Measurements from ENCODE around the gene FLT3LG. TPM values are rescaled to one million over a fixed set of nuclear protein-coding genes. Genes with fewer than 3 reads are reported as not detected.

FLT3LG gene
- total RNA-seq, 1 donor from 2014 or later, result 3.8 TPM

Small RNA genes within 50 kb of the gene (microRNA-seq; reads per million reads assigned to microRNA genes)
- 305 reads per million, percentile 71 among the genes with 10 or more reads in this experiment for gene MIR150

Other genes with a start within 250 kb of the FLT3LG start
- 0.67 TPM for gene SLC6A16, start 149.0 kb upstream of the FLT3LG start, total RNA-seq
- 4.8 TPM for gene CD37, start 138.8 kb upstream of the FLT3LG start, total RNA-seq
- 39.9 TPM for gene TEAD2, start 111.8 kb upstream of the FLT3LG start, total RNA-seq
- gene DKKL1, start 110.3 kb upstream of the FLT3LG start, total RNA-seq, result not detected
- gene KASH5, start 86.0 kb upstream of the FLT3LG start, total RNA-seq, result not detected
- gene PTH2, start 50.8 kb upstream of the FLT3LG start, total RNA-seq, result not detected
- not detected for gene GFY, start 48.8 kb upstream of the FLT3LG start, total RNA-seq
- 1.6 TPM for gene SLC17A7, start 32.7 kb upstream of the FLT3LG start, total RNA-seq
- gene PIH1D1, start 22.4 kb upstream of the FLT3LG start, total RNA-seq, result 24.2 TPM
- gene ALDH16A1, start 21.0 kb upstream of the FLT3LG start, total RNA-seq, result 7.7 TPM
- gene RPL13A, start 13.4 kb downstream of the FLT3LG start, total RNA-seq, result 1,030 TPM
- 729 TPM for gene RPS11, start 22.2 kb downstream of the FLT3LG start, total RNA-seq
- gene FCGRT, start 38.4 kb downstream of the FLT3LG start, total RNA-seq, result 50.6 TPM
- gene RCN3, start 53.8 kb downstream of the FLT3LG start, total RNA-seq, result 14.0 TPM
- gene NOSIP, start 106.3 kb downstream of the FLT3LG start, total RNA-seq, result 34.5 TPM
- gene PRRG2, start 107.1 kb downstream of the FLT3LG start, total RNA-seq, result 0.40 TPM
- 15.9 TPM for gene PRR12, start 117.0 kb downstream of the FLT3LG start, total RNA-seq
- gene RRAS, start 165.9 kb downstream of the FLT3LG start, total RNA-seq, result 171 TPM
- gene SCAF1, start 168.0 kb downstream of the FLT3LG start, total RNA-seq, result 53.1 TPM
- gene IRF3, start 191.6 kb downstream of the FLT3LG start, total RNA-seq, result 33.7 TPM
- gene BCL2L12, start 191.7 kb downstream of the FLT3LG start, total RNA-seq, result 8.9 TPM
- gene PRMT1, start 203.1 kb downstream of the FLT3LG start, total RNA-seq, result 124 TPM
- gene ADM5, start 215.4 kb downstream of the FLT3LG start, total RNA-seq, result 0.19 TPM
- gene CPT1C, start 216.9 kb downstream of the FLT3LG start, total RNA-seq, result 3.1 TPM